ENCODE results near the gene PKHD1.

The PKHD1 gene

DNA sequence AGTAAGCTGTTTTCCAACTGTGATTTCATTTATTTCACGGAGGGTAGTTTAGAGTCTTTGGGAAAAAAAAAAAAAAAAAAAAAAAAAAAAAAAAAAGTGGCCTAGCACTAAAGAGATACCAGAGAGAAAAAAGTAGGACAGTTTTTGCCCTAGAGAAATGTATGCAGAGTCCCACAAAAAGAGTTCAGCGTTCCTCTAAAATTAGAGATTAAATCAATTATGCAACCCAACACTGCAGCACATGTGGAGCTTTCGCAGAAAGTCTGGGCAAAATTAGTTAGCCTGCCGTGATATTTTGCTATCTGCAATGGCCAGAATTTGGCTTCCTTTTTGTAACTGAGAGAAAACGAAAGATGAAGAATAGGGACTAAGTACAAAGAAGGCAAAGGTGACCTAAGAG is 309.8 kb downstream of the PKHD1 start:
- TF ChIP-seq, protein P1, sequence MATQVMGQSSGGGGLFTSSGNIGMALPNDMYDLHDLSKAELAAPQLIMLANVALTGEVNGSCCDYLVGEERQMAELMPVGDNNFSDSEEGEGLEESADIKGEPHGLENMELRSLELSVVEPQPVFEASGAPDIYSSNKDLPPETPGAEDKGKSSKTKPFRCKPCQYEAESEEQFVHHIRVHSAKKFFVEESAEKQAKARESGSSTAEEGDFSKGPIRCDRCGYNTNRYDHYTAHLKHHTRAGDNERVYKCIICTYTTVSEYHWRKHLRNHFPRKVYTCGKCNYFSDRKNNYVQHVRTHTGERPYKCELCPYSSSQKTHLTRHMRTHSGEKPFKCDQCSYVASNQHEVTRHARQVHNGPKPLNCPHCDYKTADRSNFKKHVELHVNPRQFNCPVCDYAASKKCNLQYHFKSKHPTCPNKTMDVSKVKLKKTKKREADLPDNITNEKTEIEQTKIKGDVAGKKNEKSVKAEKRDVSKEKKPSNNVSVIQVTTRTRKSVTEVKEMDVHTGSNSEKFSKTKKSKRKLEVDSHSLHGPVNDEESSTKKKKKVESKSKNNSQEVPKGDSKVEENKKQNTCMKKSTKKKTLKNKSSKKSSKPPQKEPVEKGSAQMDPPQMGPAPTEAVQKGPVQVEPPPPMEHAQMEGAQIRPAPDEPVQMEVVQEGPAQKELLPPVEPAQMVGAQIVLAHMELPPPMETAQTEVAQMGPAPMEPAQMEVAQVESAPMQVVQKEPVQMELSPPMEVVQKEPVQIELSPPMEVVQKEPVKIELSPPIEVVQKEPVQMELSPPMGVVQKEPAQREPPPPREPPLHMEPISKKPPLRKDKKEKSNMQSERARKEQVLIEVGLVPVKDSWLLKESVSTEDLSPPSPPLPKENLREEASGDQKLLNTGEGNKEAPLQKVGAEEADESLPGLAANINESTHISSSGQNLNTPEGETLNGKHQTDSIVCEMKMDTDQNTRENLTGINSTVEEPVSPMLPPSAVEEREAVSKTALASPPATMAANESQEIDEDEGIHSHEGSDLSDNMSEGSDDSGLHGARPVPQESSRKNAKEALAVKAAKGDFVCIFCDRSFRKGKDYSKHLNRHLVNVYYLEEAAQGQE (IDR thresholded peaks at IDR 0.05; ENCODE audit: insufficient replicate concordance, low read depth) = no peak
- TF ChIP-seq GABPA (IDR thresholded peaks at IDR 0.05; ENCODE audit: low read depth) = no peak
- TF ChIP-seq POLR2AphosphoS5 (IDR thresholded peaks at IDR 0.05; ENCODE audit: low read depth) = no peak
- TF ChIP-seq, protein P2, sequence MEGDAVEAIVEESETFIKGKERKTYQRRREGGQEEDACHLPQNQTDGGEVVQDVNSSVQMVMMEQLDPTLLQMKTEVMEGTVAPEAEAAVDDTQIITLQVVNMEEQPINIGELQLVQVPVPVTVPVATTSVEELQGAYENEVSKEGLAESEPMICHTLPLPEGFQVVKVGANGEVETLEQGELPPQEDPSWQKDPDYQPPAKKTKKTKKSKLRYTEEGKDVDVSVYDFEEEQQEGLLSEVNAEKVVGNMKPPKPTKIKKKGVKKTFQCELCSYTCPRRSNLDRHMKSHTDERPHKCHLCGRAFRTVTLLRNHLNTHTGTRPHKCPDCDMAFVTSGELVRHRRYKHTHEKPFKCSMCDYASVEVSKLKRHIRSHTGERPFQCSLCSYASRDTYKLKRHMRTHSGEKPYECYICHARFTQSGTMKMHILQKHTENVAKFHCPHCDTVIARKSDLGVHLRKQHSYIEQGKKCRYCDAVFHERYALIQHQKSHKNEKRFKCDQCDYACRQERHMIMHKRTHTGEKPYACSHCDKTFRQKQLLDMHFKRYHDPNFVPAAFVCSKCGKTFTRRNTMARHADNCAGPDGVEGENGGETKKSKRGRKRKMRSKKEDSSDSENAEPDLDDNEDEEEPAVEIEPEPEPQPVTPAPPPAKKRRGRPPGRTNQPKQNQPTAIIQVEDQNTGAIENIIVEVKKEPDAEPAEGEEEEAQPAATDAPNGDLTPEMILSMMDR (IDR thresholded peaks at IDR 0.05; ENCODE audit: insufficient read depth, low read length) = no peak
- TF ChIP-seq SPI1 (IDR thresholded peaks at IDR 0.05; ENCODE audit: borderline replicate concordance, low read depth) = no peak
- no peak for DNase-seq (ENCODE audit: low read depth in 1 of 2, low spot score in 1 of 2)
- Histone ChIP-seq H3K27me3 (ENCODE audit: insufficient read depth, poor library complexity, severe bottlenecking) (no peaks in the 10 kb centered on the region), H3K4me3 (replicated peaks; ENCODE audit: insufficient read depth, low read length) (no peak overlapping the region), H3K27ac (replicated peaks) (no peak overlapping the region)

DNA sequence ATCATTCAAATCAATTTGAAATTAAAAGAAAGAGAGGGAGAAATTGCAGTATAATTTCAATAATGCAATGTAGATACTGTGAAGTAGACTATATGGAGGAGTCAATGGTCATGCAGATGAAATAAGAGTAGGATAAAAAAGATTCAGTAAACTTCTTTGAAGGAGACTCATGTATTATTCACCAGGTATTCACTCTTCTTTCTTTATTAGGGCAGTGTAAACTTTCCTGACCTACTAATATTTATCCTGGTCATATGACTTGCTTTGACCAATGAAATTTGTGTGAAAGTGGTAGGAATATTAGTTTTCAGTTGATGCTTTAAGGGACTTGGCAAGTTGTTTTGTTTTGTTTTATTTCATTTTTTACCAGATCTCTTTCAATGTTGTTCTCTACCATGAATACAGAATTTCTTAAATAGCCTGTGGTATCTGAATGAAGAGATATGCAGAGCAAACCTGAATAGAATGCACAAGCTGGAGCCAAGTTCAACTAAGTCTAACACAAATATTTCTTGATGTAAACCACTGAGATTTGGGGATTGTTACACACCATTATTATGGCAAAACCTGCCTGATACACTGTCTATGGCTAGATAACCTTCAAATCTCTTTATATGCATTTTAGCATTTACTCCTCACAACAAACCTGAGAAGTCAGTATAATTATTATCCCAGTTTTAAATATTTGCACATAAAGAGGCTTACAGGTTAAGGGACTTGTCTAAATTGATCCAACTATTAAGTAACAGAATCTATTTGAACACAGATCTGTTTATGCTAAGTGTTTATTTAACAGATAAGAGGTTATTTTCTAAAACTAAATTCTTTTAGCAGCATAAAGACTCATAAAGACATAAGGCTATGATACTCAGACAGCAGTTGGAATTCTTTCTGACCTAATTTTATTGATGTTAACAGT is 311.2 kb downstream of the PKHD1 start:
- no peak for DNase-seq (ENCODE audit: low read depth in 1 of 2, low spot score in 1 of 2)
- Histone ChIP-seq H3K27me3 (ENCODE audit: insufficient read depth, poor library complexity, severe bottlenecking) (no peaks in the 10 kb centered on the region), H3K27ac (replicated peaks) (no peak overlapping the region), H3K4me3 (replicated peaks; ENCODE audit: insufficient read depth, low read length) (no peak overlapping the region)
- TF ChIP-seq POLR2AphosphoS5 (IDR thresholded peaks at IDR 0.05; ENCODE audit: low read depth) = no peak
- no peak for TF ChIP-seq SPI1 (IDR thresholded peaks at IDR 0.05; ENCODE audit: borderline replicate concordance, low read depth)
- TF ChIP-seq, protein P2 (IDR thresholded peaks at IDR 0.05; ENCODE audit: insufficient read depth, low read length) = no peak
- TF ChIP-seq, protein P1 (IDR thresholded peaks at IDR 0.05; ENCODE audit: insufficient replicate concordance, low read depth) = no peak
- TF ChIP-seq GABPA (IDR thresholded peaks at IDR 0.05; ENCODE audit: low read depth) = no peak

DNA sequence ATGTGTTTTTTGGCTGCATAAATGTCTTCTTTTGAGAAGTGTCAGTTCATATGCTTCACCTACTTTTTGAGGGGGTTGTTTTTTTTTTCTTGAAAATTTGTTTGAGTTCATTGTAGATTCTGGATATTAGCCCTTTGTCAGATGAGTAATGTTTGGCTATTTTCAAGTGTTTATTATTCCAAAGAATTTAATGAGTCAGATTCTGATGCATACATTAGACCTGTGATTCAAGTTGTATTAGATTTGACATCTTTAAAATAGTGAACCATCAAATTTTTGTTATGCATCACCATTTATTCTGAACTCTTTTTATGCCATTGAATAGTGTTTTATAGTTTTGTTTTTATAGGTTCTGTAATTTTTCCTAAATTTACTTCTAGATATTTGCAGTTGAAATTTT is 319.3 kb downstream of the PKHD1 start:
- Histone ChIP-seq H3K27me3 (ENCODE audit: insufficient read depth, poor library complexity, severe bottlenecking) (no peaks in the 10 kb centered on the region), H3K4me3 (replicated peaks; ENCODE audit: insufficient read depth, low read length) (no peak overlapping the region), H3K27ac (replicated peaks) (no peak overlapping the region)
- TF ChIP-seq, protein P2 (IDR thresholded peaks at IDR 0.05; ENCODE audit: insufficient read depth, low read length) = no peak
- TF ChIP-seq SPI1 (IDR thresholded peaks at IDR 0.05; ENCODE audit: borderline replicate concordance, low read depth) (no peak), POLR2AphosphoS5 (IDR thresholded peaks at IDR 0.05; ENCODE audit: low read depth) (no peak), GABPA (IDR thresholded peaks at IDR 0.05; ENCODE audit: low read depth) (no peak)
- TF ChIP-seq, protein P1 (IDR thresholded peaks at IDR 0.05; ENCODE audit: insufficient replicate concordance, low read depth) = no peak
- DNase-seq (ENCODE audit: low read depth in 1 of 2, low spot score in 1 of 2) = no peak

All from HL-60 (cell line).